ENCODE measurements around the gene NFIA. TPM values are rescaled to one million over a fixed set of nuclear protein-coding genes. Genes with fewer than 3 reads are reported as not detected.

Gene NFIA
- total RNA-seq, 1 donor from 2014 or later: 66.6 TPM

DNA sequence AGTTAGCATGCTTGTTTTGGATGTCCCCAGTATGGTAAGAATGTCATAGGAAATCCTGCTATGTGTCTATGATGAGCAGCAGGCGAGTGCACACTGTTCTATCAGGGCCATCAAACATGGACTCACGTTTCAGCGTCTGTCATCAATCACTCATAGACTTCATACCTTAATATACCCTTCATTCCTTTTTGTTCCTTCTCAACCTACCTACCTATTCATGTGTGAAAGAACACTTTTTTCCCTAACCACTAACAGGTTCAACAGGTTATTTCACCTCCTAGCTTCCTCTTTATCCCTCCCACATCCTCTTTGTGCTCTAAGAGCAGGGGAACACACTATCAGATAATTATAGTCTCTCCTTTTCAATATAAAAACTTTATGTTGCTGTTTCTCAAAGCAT lies 342.0 kb downstream of the NFIA start:
- H3K4me1 ChIP-seq: no peaks in the 10 kb centered on the region
- H3K4me3 ChIP-seq: no peak overlapping the region
- ATAC-seq: no peak
- no peaks in the 10 kb centered on the region for H3K36me3 ChIP-seq
- no peak for DNase-seq
- no peak overlapping the region for H3K27ac ChIP-seq
- TF ChIP-seq, protein P1, sequence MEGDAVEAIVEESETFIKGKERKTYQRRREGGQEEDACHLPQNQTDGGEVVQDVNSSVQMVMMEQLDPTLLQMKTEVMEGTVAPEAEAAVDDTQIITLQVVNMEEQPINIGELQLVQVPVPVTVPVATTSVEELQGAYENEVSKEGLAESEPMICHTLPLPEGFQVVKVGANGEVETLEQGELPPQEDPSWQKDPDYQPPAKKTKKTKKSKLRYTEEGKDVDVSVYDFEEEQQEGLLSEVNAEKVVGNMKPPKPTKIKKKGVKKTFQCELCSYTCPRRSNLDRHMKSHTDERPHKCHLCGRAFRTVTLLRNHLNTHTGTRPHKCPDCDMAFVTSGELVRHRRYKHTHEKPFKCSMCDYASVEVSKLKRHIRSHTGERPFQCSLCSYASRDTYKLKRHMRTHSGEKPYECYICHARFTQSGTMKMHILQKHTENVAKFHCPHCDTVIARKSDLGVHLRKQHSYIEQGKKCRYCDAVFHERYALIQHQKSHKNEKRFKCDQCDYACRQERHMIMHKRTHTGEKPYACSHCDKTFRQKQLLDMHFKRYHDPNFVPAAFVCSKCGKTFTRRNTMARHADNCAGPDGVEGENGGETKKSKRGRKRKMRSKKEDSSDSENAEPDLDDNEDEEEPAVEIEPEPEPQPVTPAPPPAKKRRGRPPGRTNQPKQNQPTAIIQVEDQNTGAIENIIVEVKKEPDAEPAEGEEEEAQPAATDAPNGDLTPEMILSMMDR (IDR thresholded peaks at IDR 0.05): no peak
- H3K27me3 ChIP-seq: no peaks in the 10 kb centered on the region
- intact Hi-C loops (cut with DNase I): no loop called here
- no peaks in the 10 kb centered on the region for H3K9me3 ChIP-seq

DNA sequence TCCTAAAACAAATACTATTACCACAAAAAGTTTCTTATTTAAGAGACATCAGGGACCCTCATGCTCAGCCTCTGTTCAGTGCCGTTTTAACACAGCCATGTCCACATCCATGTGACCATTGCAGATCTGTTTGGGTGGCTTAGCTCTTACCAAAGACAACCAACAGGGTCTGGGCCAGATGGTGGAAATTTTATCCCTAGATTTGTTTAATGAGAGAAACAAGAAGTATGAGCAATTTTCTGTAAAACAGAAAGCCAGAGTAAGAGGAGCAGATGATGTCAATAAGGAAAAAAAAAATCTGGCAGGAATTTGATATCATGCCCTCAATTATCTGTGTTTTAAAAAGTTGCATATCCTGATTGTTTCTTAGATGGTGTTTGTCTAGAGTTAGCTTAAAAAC lies 342.7 kb downstream of the NFIA start:
- ATAC-seq: no peak
- H3K36me3 ChIP-seq: no peaks in the 10 kb centered on the region
- H3K4me3 ChIP-seq: no peak overlapping the region
- no peak overlapping the region for H3K27ac ChIP-seq
- DNase-seq: no peak
- TF ChIP-seq, protein P1 (IDR thresholded peaks at IDR 0.05): no peak
- intact Hi-C loops (cut with DNase I): no loop called here
- H3K27me3 ChIP-seq: no peaks in the 10 kb centered on the region
- H3K9me3 ChIP-seq: no peaks in the 10 kb centered on the region
- no peaks in the 10 kb centered on the region for H3K4me1 ChIP-seq

DNA sequence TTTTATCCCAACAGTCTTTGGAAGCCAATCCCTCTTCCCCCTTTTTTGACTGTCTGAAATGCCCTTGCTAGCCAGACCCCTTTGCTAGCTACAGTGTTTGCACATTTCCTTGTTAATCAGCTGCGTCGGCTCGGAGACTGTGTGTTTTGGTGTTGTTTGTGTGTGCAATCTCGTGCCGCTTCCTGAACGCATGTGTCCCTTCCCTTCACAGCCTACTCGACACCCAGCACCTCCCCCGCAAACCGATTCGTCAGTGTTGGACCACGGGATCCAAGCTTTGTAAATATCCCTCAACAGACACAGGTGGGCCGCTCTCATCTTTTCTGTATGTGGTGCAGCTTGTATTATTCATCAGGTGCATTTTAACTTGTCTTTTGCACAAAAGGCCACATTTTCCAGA lies 343.9 kb downstream of the NFIA start:
- DNase-seq (no peak), ATAC-seq (no peak)
- Histone ChIP-seq H3K4me3 (no peak overlapping the region), H3K27me3 (no peaks in the 10 kb centered on the region), H3K9me3 (no peaks in the 10 kb centered on the region), H3K4me1 (no peaks in the 10 kb centered on the region), H3K36me3 (no peaks in the 10 kb centered on the region), H3K27ac (no peak overlapping the region)
- TF ChIP-seq, protein P1 (IDR thresholded peaks at IDR 0.05): no peak
- intact Hi-C loops (cut with DNase I): no loop called here

DNA sequence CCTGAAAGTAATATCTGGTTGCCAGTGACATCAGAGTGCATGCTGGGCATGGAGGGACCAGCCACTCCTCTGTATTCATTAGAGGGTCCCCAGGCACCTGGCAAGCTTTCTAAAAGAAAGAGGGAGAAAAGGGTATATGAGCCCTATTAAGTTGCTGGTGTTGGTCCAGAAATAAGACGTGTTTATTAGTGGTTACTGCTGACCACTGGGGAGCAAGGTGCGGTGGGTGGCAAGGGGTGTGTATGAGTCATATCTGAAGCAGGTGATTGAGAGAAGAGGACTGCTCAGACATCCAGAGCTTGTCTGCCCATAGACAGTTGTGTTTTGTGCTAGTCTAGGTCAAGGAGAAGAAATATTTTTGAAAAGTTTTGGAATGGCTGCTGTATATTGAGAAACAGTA lies 344.5 kb downstream of the NFIA start:
- Histone ChIP-seq H3K27ac (no peak overlapping the region), H3K27me3 (no peaks in the 10 kb centered on the region), H3K4me1 (no peaks in the 10 kb centered on the region), H3K36me3 (no peaks in the 10 kb centered on the region), H3K4me3 (no peak overlapping the region), H3K9me3 (no peaks in the 10 kb centered on the region)
- ATAC-seq: no peak
- TF ChIP-seq, protein P1 (IDR thresholded peaks at IDR 0.05): no peak
- intact Hi-C loops (cut with DNase I): no loop called here
- no peak for DNase-seq

DNA sequence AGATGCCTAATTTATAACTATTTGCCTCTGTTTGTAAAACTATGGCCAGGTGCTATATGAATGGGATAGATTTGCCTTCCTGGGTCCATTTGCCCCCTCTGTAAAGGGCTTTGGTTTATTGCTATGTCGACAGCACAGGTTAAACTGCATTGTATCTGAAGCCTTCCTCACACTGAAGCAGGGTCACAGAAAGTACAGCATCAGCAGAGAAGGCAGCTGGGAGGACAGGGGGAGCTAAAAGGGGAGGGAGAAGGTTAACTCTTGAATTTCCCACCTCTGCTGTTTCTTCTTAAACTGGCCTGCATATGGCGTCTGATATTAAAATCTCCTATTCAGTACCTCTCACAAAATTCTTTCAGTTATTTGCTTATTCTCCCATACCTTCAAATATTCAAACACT lies 345.1 kb downstream of the NFIA start:
- H3K27ac ChIP-seq: no peak overlapping the region
- intact Hi-C loops (cut with DNase I): no loop called here
- DNase-seq (no peak), ATAC-seq (no peak)
- TF ChIP-seq, protein P1 (IDR thresholded peaks at IDR 0.05): no peak
- no peaks in the 10 kb centered on the region for H3K9me3 ChIP-seq
- no peaks in the 10 kb centered on the region for H3K36me3 ChIP-seq
- H3K4me3 ChIP-seq: no peak overlapping the region
- no peaks in the 10 kb centered on the region for H3K27me3 ChIP-seq
- H3K4me1 ChIP-seq: no peaks in the 10 kb centered on the region

DNA sequence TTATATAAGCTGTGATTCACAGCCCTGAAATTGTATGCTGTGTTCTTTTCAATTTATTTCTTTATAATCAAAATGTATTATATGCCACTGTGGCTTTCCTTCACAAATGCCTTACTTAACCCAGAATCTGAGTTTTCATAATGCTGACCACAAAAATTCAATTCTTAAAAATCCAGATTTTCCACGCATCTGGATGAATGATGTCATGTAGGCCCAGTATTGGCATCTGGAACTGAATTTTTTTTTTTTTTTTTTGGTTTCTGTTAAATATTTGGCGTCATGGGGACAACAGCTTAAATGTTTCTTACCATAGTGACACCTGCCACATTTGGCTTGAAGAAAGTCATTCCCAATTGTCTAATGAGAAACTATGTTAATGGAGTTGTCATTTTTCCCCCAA lies 345.8 kb downstream of the NFIA start:
- Histone ChIP-seq H3K4me3 (no peak overlapping the region), H3K36me3 (no peaks in the 10 kb centered on the region), H3K27me3 (no peaks in the 10 kb centered on the region), H3K4me1 (no peaks in the 10 kb centered on the region), H3K9me3 (no peaks in the 10 kb centered on the region), H3K27ac (no peak overlapping the region)
- intact Hi-C loops (cut with DNase I): no loop called here
- ATAC-seq: no peak
- no peak for DNase-seq
- TF ChIP-seq, protein P1 (IDR thresholded peaks at IDR 0.05): no peak
